Head of caudate nucleus (tissue), 42 donors: ENCODE data around the gene CALM3.

Experiments used
- DNase-seq, 42 donors: peaks; one replicate each; pipeline versions ENCODE4 v3.0.0 to v3.0.0-alpha.2; 2020 to 2021; ENCODE audit warnings: mixed read lengths in 7 of 42
- intact Hi-C: fragments of 100-400 bp; cut with DNase I; formaldehyde crosslinking; loops from one replicate; pipeline ENCODE4 v1.15.0; 2022

Gene CALM3

DNA sequence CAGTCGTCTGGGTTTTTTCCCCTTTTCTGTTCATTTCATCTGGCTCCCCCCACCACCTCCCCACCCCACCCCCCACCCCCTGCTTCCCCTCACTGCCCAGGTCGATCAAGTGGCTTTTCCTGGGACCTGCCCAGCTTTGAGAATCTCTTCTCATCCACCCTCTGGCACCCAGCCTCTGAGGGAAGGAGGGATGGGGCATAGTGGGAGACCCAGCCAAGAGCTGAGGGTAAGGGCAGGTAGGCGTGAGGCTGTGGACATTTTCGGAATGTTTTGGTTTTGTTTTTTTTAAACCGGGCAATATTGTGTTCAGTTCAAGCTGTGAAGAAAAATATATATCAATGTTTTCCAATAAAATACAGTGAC, 9.3 kb downstream of the CALM3 start:
- peak in 3 of 42 donors; percentile 9 to 24 (median 10) for DNase-seq
- intact Hi-C loops: loop anchor here (5.0 kb wide), 1 partner anchor 117 kb away; no protein-coding TSS in a partner anchor

DNA sequence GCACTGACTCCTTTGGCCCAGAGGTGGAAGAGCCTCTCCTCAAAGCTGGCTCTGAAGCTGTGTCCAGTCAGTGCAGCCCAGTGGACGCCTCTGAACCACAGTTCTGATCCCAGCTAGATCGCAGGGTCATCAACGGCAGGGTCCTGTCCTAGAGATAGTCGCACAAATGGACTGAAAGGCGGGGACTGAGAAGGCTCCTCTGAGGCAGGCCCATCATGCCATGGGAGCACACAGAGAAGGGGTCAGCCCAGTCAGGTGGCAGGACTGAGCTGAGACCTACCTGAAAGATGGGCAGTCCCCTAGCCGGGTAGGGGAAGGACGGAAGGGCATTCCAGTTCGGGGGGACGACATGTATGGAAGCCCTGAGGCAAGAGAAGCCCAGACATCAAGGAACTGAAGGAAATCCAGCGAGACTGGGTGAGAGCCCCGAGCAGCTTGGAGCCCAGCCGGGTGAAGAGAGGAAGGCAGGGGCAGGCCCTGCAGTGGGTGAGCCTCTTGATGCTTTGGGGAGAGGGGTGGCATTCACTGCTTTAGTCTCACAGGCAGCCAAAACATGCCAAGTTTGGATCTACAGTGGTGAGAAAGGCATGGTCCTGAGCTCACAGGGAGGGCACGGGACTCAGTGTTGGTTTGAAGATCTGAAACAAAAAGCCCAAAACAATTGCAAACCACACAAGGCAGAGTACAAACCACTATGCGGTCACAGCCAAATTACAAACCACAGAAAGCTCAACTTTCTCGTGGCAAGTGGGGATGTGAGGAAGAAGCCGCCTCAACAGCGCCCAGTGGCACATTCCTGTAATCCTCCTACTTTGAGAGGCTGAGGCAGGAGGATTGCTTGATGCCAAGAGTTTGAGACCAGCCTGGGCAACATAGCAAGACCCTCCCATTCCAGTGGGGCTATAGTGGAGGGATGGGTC, 10.0 kb downstream of the CALM3 start:
- DNase-seq: peak in 3 of 42 donors; percentile 8 to 28 (median 12)
- intact Hi-C loops: loop anchor here (5.0 kb wide), 1 partner anchor 116 kb away; no protein-coding TSS in a partner anchor

DNA sequence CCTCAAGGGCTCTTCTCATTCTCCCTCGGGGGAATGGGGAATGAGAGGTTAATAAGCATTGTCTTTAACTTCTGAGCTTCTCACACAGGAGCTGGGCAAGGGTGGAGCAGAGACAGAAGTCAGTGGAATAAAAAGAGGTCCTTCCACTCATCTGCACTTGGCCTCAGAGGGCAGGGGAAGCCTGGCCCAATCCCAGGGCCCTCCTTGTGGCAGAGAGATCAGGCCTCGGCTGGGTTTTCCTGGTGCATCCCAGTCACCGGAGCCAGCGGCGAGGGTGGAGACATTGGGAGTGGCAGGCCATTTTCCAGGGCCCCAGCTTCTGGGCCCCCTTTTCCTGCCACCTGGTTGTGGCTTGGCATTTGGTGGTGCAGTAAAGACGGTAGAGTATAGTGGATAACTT, 10.6 kb downstream of the CALM3 start:
- intact Hi-C loops: loop anchor here (5.0 kb wide), 1 partner anchor 116 kb away; no protein-coding TSS in a partner anchor

DNA sequence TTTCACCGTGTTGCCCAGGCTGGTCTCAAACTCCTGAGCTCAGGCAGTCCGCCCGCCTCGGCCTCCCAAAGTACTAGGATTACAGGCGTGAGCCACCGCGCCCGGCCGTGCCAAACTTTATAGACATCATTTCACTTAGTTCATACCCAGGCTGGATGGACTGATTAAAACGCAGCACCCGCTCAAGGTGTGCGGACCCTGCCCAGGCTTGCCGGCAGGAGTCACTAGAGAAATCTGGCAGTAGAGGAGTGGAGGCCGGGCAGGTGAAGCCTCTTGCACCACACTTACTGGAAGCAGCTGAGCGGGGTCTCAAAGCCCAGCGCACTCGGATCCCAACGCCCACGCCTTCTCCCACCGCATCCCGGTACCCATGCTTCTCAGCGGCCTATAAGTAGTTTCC, 12.4 kb downstream of the CALM3 start:
- intact Hi-C loops: loop anchor here (5.0 kb wide), 1 partner anchor 114 kb away; no protein-coding TSS in a partner anchor
- no peak for DNase-seq

More for the DNA sequence above, 10.6 kb downstream of the CALM3 start:
- no peak for DNase-seq

- intact Hi-C loops: loop anchor here (1.0 to 5.0 kb wide), 2 partner anchors 46 to 113 kb away; no protein-coding TSS in a partner anchor
- DNase-seq: peak; percentile 71 to 97 (median 90)
Measured at GRCh38 chr19:46614114-46614722, 13.1 kb downstream of the CALM3 start.

GRCh38 chr19:46615966-46616365, 14.8 kb downstream of the CALM3 start:
- DNase-seq: no peak

DNA sequence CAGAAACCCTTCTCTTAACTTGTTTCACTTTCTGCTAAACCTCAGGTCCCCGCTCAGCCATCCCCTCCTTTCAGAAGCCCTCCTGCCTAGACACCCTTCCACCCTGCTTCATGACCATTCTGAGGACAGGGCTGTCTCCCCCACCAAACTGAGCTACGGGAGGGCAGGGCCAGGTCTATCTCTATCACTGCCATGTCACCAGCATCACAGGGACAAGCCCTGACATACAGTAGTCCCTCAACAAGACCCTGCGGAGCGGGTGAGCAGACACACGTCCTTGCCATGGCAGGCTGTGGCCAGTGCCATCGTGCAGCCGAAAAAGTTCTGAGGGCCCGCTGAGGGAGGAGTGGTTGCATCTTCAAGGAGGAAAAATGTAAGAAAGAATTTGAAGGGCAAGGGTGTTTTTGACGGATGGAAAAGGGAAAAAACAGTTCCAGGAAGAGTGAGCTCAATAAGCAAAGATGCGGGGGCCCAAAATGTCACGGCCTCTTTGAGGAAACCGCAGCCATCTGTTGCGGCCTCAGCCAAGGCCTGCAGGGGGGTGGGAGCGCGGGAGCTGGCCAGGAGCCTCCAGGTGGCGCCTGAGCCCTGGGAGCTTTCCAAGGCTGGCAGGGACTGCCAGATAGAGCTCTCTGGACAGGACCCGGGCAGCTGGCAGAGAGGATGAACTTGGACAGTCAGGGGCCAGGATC, 15.6 kb downstream of the CALM3 start:
- intact Hi-C loops: no loop called here
- DNase-seq: peak in 4 of 42 donors; percentile 31 to 85 (median 58)

More at GRCh38 chr19:46615966-46616365, 14.8 kb downstream of the CALM3 start:
- intact Hi-C loops: no loop called here

GRCh38 chr19:46617601-46618000, 16.5 kb downstream of the CALM3 start:
- intact Hi-C loops: no loop called here
- no peak for DNase-seq

DNA sequence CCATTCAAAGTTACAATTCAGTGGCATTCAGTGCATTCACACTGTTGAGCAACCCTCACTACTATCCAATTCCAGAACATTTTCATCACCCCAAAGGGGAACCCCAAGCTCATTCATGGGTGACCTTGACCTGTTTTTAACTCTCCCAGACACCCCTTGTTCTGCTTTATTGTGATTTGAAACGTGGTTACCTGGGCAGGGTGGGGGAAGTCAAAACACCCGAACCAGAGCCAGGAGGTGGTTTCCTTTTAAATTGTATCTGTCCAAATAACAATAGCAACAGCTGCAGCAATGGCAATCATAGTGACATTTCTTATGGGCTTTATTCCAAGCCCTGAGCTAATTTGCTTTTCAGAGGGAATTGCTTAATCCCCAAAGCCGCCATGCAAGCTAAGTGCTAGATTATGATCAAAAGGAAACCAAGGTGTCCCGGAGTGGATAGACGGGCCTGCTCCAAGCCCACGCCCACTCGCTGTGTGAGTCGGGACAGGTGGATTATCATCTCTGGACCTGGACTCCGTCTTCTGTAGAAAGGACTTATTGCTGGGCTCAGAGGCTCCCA, 17.6 kb downstream of the CALM3 start:
- intact Hi-C loops: no loop called here
- DNase-seq: no peak

- intact Hi-C loops: no loop called here
- no peak for DNase-seq
Measured at GRCh38 chr19:46620267-46620666, 19.1 kb downstream of the CALM3 start.

GRCh38 chr19:46620716-46621115, 19.6 kb downstream of the CALM3 start:
- intact Hi-C loops: no loop called here
- no peak for DNase-seq

DNA sequence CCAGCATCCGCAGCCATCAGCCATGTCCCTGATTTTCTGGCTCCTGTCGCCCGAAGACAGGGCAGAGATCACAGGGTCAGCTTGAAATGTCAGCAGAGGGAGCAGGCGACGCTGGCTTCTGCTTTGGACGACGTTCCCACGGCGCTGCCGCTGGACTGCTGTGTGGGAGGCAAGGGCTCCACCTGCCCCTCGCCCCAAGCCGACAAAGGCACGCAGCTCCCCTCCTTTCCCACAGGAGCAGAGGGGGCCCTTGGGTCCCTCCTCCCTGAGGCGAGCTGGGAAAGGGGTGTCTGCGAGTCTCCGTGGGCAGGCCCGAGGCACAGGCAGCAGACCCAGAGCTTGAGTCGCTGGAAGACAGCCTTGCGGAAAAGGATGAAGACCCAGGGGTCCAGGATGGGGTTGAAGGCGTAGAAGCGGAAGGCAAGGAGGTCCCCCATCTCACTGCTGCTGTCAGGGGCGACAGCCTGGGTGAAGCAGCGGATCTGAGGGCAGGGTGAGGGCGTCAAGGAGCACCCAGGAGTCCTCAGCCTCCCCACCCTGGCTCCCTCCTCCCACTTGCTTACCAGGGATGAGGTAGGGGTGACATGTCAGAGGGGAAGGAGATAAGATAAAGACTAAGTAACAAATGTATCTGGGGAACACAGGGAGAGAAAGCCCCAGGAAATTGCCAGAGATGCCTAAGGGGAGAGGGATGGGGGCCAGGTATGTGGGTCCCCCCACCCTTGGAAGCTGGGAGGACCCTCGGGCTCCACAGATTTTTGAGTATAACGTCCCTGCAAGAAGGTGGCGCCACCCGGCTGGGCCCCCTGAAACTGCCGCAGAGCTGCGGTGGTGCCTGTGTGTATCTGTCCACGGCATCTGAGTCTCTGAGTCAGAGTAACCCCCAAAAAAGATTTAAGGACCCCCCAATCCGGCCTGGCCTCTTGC, 20.3 kb downstream of the CALM3 start:
- DNase-seq: no peak
- intact Hi-C loops: no loop called here

- no peak for DNase-seq
- intact Hi-C loops: no loop called here
Measured at GRCh38 chr19:46622118-46622446, 21.0 kb downstream of the CALM3 start.

DNA sequence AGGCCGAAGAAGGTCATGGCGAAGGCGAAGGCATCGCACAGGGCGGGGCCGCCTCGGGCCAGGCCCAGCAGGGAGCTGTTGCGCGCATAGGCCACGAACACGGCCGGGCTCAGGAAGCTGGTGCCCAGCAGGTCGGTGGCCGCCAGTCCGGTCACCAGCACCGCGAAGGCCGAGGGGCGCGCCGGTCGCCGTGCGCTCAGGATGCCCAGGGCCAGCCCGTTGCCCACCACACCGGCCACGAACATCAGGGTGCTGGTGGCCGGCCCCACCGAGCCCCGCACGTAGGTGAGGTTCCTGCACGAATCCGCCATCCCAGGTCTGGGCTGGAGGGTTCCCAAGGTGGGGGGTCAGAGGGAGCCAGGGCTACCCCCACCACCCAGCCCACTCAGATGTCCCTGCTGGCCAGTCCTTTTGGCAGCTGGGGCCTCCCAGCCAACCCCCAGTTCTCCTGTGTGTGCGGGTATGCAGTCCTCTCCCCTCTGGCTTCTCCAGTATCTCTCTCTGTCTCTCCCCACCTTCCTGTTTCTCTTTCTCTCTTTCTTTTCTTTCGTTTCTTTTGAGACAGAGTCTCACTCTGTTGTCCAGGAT, 22.9 kb downstream of the CALM3 start:
- intact Hi-C loops: no loop called here
- DNase-seq: no peak

- intact Hi-C loops: no loop called here
- no peak for DNase-seq
Measured at GRCh38 chr19:46624958-46625661, 24.0 kb downstream of the CALM3 start, which contains the start of gene PTGIR. Gene PTGIR (minus strand): TSS chr19:46625089. CDS start chr19:46624225, 864 bp downstream.

DNA sequence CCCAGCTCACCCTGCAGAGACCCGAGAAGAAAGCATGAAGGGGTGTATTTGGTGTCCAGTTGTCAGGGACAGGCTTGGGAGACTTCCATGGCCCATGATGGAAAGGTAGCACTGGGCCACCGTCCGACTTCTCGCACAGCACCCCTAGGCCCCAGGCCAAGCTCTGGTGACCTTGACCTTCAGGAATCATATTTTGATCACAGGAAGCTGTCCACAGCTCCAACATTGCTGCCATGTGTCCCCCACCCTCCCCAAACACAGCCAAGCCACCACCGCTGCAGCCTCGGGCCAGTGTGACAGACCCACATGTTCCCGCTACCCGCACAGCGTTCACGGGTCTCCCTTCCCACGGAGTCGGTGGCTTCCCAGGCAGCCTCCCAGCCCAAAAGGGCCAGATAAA, 24.6 kb downstream of the CALM3 start:
- intact Hi-C loops: no loop called here
- DNase-seq: no peak

GRCh38 chr19:46626446-46626845, 25.3 kb downstream of the CALM3 start:
- intact Hi-C loops: no loop called here
- no peak for DNase-seq
